Renal cortical epithelial cell (primary cell): ENCODE results near the gene STAC3. TPM values are rescaled to one million over a fixed set of nuclear protein-coding genes. Genes with fewer than 3 reads are reported as not detected.

ENCODE experiments used
- DNase-seq: peaks from one replicate; pipeline ENCODE4 v3.0.0-alpha.2; 2011; ENCODE audit warnings: low read depth
- total RNA-seq: library from RNA; depleted of rRNA; stranded (reverse); fragments of >200 nt; gene quantifications from 2 replicates; pipeline ENCODE4 v1.2.3, GENCODE V29; 2014

STAC3 gene
- total RNA-seq, 1 donor from 2014 or later = 1.2 TPM

GRCh38 chr12:57223191-57224165, 27.5 kb downstream of the STAC3 start:
- DNase-seq = no peak

- no peak for DNase-seq
These were observed 28.4 kb downstream of the STAC3 start for GRCh38 chr12:57222286-57223190.

DNA sequence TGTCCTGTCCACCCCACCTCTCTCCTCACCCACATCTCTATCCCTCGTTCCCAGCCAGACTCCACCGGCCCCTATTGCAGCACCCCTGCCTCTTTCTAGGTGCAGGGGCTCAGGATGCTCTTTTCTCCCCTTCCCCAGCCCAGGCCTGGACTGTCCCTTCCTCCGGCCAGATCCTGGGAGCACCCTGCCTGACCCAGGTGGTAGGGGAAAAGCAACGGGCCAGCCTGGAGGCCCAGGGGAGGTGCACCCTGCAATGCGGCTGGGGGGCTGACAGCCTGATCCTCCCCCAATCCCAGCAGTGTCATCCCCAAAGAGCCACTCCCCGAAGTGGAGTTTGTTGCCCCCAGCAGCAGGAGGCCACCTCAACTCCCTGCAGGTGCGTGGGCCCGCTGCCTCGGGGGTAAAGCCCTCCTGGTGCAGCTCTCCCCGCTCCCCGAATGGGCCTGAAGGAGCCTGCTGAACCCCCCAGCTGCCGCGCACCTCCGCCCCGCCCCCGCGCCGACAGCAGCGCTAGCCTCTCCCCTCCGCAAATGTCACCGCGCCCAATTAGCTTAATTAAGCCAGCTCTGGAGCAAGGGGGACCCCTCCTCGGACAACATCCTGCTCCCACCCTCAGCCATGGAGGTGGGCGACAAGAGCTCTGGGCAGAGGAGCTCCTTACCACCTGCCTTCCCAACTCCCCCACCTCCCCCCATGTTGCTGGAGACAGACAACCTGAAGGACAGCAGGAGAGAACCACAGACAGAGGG, 29.6 kb downstream of the STAC3 start:
- no peak for DNase-seq

DNA sequence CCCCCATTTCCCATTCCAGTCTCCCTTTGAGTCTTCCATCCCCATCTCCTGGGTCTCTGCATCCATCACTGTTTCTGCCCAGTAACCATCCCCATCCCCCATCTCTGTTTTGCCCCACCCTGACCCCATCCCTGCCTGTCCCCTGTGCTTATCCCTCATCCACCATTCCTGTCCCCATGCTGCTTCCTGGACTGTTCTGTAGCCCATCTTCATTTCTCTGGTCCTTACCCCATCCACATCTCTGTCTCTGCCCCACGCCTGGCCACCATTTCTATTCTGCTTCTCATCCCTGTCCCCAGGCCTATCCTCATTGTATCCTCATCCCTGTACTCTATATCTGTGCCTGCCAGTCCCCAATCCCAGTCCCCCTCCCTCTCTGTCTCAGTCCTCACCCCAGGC, 30.2 kb downstream of the STAC3 start:
- DNase-seq = no peak

- no peak for DNase-seq
These were observed 30.8 kb downstream of the STAC3 start for GRCh38 chr12:57219993-57220754.

GRCh38 chr12:57219205-57219992, 31.6 kb downstream of the STAC3 start:
- no peak for DNase-seq

DNA sequence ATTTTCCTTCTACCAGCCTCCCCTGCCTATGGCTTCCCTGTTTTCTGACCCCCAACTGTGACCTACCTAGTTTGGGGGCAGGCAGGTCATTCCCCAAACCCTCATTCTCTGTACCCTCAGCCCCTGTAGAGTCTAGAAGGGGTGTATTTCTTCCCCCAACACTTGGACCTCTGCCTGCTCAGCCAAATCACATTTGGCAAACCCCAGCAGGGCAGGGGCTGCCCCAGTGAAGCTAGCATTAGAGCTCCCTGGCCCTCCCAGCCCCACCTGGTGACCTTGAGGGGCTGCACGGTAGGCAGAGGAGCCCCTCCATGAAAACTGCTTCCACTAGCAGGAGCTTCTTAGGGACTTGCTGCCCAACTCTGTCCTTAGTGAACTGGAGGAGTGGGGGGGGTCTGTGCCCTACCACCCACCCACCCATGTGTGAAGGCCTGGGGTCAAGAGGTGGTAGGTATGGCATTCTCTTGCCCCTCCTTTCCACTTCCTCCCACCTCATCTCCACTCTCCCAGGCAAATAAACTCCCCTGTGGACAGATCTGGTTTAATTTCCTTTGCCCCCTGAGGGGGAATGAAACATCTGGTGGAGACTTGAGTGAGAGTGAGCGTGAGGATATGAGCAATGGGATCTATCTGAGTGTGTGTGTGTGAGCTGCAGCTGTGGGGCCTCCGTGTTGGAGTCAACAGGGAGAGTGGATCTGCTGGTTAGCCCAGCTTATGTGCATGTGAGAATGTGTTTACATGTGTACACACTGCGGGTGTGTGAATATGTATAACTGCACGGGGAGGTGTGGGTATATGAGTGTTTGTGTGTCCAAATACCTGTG, 32.7 kb downstream of the STAC3 start:
- no peak for DNase-seq

DNA sequence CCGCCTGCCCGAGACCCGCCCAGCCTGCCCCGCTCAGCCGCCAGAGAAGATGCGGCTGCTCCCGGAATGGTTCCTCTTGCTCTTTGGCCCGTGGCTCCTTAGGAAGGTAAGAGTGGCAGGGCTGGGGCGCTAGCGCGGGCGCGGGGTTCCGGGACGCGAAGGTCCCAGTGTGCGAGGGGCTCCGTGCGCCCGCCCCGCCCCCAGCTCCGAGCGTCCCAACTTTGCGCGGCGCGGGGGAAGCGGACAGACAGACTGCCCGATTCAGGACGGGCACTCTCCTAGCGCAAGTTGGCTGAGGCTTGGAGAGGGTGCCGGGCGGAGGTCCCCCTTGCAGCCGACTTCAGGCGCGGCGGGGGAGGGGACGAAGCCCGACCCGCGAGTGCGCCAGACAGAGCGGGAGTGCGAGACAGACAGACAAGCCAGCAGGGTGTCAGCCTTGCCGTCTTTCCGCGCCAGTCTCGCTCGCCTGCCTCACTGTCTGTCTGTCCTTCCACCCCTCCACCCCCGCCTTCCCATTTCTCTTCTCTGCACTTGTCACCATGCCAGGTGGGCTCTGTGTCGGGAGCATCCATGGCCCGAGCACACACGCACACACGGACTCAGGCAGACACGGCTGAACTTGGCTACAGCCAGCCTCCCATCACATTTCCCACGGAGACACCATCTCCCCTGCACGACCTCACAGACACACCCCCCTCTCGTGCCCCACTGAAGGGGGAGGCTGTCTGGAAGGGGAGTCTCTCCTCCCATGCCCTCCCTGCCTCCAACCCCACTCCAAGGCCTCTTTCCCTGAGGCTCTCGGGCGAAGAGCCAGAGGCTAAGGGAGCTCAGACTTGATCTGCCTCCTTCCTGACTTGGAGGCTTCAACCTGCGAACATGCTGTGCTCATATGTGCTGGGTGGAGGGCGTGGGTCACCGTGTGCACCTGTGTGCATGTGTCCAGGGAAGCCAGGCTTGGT, 33.8 kb downstream of the STAC3 start:
- DNase-seq = no peak

DNA sequence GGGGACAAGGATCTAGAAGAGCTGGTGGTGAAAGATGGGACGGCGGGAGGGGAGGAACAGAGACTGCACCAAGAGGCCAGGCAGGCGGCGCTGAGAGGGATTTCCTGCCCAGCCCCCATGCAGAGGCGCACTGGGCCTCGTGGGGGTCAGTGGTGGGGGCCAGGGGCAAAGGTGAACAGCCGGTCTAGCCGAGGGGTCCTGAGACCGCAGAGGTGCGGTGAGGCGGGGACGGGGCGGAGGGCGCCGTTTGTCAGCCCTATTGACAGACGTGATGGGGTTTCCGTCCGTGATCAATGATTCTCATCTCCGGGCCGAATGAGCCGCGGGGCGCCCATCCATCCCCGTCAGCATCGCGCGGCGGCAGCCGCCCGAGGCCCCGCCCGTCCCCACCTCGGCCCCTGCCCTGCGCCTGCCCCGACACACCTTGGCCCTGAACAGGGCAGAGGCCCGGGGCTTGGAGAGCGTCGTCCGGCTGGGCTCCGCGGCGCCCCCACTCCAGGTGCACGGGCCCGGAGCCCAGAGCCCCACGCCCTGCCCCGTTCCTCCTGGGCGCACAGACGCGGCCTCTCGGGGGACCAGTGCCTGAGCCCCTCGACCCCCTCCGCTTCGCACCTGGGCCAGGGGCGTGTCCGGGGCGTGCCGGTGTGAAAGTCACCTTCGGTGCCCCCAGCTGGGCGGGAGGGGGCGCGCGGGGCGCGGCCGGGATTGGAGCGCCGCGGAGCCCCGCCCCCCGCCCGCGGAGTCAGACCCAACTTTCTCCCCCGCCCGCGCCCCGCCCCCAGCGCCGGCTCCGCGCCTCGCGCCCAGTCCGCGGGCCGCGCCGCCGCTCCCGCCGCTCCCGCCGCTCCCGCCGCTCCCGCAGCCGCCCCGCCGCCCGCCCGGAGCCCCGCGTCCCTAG, 34.7 kb downstream of the STAC3 start, which contains the start of gene NXPH4:
Gene NXPH4 (plus strand): TSS at position 781 of the 898 bp plus-strand sequence. CDS start 176 bp downstream, outside the sequence.
- no peak for DNase-seq

DNA sequence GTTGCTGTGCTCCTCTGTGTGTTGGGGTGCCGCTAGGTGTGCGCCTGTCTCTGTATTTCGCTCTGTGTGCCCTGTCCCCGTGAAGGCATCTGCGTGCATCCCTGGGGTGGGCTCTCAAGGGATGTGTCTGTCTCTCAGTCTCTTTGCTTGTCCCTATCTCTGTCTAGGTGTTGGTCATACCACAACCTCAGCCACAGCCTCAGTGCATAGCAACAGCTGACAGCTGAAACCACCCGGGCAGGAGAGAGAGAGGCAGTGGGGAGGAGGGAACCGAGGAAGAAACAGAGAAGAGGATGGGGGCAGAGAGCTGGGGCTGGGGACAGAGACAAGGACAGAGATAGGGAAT, 35.3 kb downstream of the STAC3 start:
- DNase-seq = no peak

DNA sequence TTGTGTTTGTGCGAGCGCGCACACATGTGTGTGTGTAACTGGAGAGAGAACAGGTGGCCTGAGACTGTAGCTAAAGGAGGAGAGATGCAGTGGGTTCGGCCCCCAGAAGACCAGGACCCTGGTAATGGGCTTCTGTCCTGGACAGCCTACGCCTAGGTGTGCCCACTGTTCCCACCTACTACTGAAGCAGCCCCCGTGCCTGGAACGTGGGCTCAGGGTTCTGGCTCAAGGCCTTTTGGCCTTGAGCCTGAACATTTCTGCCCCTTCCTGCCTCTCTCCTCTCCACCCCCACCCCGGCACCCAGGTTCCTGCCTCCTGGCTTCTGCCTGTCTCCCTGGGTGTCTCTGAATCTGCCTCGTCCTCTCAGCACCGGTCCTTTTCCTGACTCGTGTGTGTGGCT, 35.9 kb downstream of the STAC3 start:
- no peak for DNase-seq

DNA sequence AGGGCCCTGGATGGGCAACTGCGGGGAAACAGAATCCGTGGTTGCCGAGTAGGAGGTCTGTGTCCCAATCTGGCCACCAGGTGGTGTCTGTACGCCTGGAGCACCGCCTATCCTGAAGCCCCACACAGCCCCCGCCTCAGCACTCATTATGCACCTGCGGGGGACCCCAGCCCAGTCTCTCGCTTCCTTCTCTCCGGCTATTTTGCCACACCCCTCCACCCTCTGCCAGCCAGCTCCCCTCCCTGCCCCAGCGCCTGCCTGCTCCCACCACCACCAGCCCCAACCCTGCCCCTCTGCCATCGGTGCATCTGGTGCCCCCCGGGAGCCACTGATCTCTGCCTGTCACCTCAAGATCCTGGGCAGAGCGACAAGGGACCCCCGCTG, 36.6 kb downstream of the STAC3 start:
- peak; percentile 18 for DNase-seq

GRCh38 chr12:57213763-57214397, 37.1 kb downstream of the STAC3 start:
- DNase-seq = no peak

GRCh38 chr12:57213058-57213715, 37.8 kb downstream of the STAC3 start:
- peak; percentile 61 for DNase-seq

- DNase-seq = no peak
These were observed 38.3 kb downstream of the STAC3 start for GRCh38 chr12:57212701-57213057.
